HG03432 (cell line): ENCODE data around the gene NDUFB6.
A peak's percentile ranks its signal among the peaks of the same experiment; 100 is the strongest.
"Not testable (repeated sequence)": the region's sequence is repeated elsewhere in the genome, so short reads cannot be mapped to it uniquely, and the experiment has no call there.

Experiments
- ATAC-seq: cut with Tn5 transposase; IDR thresholded peaks from one replicate; pipeline ENCODE4 v1.9.1; 2021; ENCODE audit warnings: mild to moderate bottlenecking, moderate library complexity; ENCODE audit not compliant: unreplicated experiment

Gene NDUFB6

DNA sequence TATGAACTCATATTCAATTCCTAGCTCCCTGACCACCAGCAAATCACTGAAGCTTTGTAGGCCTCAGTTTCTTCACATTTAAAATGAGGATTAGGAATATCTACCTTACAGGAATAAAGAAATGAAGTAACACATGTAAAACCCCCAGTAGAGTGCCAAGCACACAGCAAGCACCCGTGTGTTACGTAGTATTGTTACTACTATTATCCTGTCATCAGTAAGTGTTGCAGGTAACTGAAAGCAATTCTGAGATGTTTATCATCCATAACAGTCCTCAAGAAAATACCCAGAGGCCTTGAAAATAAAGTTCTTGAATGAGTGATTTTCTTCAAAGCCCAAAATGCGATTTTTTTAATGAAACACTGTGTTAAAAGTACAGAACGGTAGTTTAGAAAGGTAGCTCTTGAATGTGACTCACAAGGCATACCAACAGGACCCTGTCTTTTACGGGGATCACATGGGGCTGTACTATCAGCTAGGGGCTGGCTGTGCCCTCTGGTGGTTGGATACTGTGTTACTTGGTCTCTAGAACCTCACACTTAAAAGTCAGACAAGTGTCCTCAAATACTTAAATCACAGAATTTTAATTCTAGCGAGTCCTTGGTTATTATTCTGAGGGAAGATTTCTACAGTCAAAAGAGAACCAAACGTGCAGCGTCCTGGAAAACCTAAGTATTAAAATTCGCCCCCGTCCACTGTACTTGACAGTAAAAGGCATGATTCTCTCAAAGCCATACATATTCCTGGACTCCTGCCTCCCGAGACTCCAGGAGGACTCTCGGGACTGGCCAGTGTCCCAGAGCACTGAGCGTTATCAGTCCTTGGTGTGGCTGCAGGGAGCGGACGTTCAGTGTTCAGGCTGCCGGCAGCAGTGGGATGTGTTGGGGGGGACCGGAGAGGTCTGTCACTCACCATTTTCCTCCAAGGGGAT, 725 bp downstream of the NDUFB6 start:
- ATAC-seq, result peak; percentile 89

DNA sequence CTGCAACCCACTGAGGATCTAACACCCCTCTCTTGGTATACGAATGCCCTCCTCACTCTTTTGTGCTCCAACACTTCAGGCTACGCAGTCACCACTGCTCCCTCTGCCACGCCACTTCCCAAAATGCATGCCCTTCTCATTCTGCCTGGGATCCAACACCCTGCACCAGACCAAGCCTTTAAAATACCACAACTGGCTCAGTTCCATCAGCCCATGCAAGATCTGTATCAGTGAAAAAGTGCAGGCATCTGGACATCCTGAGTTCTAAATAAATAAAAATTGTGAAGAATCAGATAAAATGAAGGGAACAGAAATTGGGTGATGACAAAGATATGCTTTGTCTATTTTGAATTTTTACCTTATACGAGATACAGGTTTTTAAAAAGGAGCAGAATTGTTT, 2.7 kb downstream of the NDUFB6 start:
- ATAC-seq, result no peak

DNA sequence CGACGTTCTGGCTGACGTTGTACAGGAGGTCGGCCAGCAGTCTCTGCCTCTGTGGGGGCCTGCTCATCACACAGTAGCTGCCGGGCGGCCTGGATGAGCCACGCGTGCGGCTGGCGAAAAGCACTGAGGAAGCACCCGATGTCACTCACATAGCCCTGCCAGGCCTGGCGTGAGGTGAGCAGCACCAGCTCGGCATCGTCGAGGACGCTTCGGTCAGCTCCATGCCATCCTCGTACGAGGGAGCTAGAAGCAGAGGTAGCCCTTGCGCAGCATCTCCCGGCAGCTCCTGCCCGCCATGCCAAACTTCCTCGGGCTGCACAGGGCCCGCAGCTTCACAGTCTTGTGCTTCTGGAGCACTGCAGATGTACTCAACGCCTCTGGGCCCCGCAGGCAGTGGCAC, 6.2 kb downstream of the NDUFB6 start:
- no peak for ATAC-seq

DNA sequence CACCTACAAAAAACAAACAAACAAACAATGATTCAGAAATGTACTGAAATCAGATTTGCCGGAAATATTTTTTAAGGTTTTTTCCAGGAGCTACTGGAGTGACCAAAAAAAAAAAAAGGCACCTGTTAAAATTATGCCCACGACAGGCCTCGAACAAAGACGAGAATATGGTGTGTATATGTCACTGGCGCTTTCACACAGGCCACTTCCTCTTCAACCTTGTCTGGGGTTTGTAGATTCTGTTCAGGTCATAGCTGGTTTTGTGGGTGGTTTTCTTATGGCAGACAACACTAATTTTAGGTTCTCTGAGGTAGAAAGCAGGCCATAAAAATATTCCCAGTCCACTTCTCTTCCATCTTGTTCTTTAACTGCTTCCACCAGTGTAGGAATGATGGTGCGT, 7.0 kb downstream of the NDUFB6 start:
- ATAC-seq, result no peak

DNA sequence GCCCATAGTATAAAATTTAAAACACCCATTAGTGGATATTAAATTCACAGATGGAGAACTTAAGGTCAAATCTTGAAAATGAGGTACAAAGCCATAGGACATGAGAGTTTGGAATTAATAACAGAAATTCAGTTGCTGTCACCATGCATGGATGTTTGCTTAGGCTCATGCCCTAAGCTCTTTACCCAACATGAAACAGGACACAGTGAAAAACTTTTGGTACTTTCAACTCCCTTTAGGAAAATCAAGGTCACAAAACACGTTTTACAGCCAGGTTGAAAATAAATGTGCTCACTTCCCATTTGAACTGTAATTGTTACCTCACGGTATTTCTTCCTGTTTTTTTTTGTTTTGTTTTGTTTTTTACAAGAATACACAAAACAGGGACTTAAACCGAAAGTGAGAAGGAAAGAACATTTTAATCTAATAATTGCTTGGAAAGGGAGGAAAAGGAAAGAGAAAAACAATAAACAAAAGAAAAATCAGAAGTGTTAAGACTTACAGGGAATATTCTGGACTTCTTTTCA, 14.5 kb downstream of the NDUFB6 start:
- ATAC-seq, result no peak

DNA sequence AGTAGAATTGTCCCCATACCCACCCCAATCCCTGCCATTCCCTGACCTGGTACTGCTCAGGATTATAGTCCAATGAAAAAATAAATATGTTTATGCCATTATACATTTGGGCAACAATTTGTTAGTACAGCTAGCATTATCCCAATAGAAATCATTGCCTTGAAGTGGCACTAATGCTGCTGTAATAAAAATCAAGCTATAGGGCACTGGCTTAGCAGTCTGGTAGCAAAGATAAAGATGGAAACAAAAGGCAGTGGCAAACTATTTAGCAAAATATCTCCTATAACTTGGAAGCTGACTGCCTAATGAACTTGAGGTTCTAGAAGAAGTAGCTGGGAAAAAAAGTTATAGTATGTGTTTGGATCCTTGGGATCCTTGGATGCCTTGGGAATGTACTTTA, 18.4 kb downstream of the NDUFB6 start:
- no peak for ATAC-seq

DNA sequence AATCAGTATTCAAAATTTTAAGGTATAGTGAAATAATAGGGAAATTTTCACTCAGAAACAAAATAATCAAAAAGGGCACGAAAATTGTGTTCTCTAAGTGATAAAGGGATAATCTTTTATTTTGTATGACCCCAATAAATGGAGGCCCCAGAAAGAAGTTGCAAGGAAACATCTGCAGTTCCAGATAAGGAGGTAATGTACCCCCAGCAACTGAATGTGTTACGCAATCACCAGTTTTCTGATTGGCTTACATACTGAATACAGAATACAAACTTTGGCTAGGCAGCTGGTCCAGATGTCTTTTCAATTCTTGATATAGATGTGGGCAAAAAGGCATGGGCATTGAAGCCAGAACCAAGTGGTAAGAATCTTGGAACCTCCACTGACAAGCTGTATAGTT, 18.9 kb downstream of the NDUFB6 start:
- ATAC-seq, result no peak

DNA sequence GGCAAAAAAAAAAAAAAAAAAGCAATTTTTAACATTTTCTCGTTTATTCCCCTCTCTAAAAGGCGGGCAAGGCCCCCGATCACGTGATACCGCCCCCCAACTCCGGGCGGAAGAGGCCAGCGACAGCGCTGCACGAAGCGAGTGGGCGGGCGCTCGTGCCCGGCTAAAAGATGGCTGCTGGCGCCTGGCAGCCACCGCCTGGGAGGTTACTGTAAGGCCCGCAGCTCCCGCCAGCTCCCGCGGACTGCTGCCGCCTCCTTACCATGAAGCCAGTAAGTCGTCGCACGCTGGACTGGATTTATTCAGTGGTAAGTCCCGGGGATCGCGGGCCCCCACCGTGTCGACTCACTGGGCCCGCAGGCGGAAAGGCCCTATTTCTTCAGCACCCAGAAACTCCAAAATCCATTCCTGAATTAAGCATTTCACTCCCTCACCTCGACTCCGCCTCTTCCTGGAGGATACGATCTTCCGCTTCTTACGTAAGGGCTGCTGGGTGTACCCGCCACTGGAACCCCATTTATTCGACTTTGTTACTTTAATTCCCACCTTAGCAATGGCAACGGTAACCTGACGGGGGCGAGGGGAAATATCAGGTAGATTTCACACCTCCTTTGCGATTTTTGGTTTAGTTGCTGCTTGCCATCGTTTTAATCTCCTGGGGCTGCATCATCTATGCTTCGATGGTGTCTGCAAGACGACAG, 20.6 kb downstream of the NDUFB6 start, which contains the start of the genes SMIM27 and TOPORS:
TSS of gene SMIM27 (plus strand) at position 156 of the 701 bp plus-strand sequence. CDS start at position 264, 108 bp downstream.
TSS of gene TOPORS (minus strand) at position 415 of the 701 bp plus-strand sequence. CDS start at position 265, 150 bp downstream.
- peak; percentile 78 for ATAC-seq

DNA sequence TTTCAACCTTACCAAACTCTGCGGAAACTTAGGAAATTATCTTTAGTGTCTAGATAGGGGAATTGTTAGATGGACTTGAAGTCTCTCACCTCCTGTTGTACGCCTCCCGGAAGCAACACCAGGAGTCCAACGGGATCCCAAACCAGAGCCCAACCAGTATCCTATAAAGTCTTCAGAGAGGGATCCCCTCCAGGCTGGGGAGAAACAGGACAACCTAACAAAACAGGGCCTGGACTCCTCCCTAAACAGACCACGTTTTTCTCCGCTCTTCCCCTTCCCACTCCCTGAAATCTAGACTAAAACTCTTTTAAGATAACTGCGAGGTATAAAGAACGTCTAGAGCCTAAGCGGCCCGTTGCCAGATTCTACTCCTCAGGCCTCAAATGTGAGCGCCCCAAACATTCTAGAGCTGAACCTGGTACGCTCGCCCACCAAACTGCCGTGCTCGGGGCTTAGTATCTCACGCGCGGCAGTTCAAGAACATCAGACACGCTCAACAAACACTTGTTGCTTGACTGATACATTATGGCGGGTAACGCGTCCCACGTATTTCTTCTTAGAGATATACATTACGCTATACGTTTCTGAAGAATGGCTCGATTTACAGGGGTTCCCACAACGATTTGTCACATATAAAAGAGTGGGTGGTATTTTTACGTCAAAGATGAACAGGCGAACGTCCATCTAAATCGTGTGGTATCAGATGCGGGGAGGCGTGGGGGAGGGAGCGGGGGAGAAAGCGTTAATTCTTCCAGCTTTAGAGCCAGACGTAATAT, 21.5 kb downstream of the NDUFB6 start:
- peak; percentile 1 for ATAC-seq

DNA sequence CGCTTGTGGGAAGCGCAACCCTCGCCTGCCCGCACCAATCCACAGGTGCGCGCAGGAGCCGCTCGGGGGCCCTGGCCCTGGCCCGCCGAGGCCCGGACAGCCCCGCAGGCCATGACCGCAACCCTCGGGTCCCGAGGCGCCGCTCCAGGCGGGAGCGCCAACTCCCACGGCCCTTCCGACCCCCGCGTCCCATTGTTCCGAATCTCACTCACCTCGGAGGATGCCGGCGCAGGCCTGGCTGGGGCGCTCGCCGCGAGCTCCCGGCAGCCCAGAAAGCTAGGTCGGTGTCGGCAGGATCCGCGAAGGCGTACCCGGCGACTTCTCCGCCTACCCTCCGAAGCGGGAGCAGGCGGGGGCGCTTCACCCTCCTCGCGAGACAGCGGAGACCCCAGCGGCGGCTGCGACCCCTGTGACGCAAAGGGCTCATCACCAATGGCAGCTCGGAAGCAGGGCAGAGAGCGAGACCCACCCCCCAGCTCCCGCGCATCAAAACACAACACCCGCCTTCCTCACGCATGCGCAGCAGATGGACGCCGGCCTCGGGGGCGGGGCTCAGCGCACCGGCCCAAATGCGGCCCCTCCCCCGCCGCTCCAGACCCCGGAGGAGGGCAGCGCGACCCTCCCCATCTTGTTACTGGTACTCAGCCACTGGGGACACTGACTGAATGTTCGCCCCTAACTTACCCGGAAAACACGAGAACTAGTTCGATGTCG, 22.2 kb downstream of the NDUFB6 start:
- peak; percentile 71 for ATAC-seq

DNA sequence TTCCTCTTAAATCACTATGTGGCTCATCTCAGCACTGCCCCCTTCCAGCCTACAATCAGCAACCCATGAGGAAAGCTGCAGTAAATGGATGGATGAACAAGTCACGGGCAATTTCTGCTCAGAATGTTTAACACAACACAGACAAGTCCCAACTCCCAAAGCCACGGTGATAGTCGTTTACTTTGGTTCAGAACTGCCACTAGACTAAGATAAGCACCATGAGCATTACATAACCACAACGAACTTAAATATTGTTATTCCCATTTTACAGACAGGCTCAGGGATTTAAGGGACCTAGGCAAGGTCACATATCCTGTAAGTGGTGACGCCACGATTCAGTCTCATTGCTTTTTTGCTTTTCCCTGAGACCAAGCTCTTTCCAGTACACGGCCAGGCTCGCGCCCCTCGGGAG, 22.8 kb downstream of the NDUFB6 start:
- no peak for ATAC-seq

DNA sequence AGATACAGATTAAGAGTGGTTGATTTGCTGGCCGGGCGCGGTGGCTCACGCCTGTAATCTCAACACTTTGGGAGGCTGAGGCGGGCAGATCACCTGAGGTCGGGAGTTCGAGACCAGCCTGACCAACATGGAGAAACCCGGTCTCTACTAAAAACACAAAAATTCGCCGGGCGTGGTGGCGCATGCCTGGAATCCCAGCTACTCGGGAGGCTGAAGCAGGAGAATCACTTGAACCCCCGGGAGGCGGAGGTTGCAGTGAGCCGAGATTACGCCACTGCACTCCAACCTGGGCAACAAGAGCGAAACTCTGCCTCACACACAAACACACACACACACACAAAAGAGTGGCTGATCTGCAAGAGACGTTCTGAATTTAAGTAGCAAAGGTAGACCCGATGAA, 24.7 kb downstream of the NDUFB6 start:
- ATAC-seq, result not testable (repeated sequence)

DNA sequence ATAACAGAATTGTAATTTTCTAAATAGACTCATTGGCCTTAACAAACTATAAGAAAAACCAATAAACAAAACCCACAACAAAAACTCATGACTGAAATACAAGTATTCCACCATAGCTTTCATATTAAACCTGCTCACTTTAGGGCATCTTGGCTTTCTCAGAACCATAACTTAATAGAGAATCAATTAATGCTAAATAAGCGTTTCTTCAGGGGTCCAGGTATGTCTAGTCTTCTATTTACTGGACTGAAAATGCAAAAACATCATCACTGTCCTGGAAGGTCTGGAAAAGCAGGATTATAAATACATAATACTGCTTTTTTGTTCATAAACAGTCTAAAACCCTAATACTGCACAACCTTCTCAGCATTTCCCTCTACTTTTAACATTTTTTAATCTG, 27.1 kb downstream of the NDUFB6 start:
- no peak for ATAC-seq

DNA sequence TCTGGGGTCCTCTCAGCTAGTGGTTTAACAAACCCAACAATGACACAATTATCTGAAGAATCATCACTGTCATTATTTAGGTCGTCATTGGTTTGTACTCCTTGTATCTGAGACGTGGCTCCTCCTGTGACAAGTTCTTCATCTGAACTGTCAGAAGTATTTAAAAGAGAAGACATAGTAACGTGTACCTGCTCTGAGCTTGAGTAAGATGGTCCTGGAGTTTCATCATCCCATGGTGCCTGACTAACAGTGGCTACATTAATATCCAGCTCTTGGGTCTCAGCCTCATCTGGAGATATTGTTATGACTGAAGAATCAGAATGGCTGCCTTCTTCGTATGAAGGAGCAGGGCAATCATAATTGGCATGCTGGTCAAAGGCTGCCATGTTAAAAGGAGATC, 29.9 kb downstream of the NDUFB6 start:
- no peak for ATAC-seq

DNA sequence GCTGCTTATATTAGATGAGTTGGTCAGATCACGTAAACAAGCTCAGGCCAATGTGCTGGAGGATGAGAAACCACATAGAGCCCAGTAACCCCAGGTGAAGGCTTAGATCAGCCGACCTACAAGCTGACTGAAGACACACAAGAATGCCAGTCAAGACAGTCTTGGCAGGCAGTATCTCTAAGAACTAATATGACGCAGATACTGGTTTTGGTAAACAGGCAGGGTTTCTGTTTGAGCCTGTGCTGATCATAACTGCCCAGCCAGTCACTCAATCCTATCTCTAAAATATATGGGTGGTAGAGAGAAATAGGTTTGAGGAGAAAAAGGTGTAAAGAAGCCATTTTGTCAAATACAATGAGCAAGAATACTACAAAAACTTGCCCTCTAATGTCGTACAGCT, 39.1 kb downstream of the NDUFB6 start:
- ATAC-seq, result no peak

DNA sequence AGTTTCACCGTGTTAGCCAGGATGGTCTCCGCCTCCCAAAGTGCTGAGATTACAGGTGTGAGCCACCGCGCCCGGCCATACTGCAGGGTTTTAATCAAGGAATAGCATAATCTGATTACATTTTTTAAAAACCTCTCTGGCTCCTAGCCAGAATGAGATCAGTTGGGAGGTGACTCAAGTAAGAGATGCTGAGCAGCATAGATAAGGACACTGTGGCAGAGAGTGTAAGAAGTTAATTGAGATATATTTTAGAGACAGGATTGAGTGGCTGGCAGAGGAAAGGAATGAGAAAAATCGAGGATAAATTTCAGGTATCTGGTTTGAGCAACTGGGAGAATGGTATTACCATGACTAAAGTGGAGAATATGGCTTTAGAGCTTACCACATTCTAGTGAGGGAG, 39.6 kb downstream of the NDUFB6 start:
- ATAC-seq, result no peak

DNA sequence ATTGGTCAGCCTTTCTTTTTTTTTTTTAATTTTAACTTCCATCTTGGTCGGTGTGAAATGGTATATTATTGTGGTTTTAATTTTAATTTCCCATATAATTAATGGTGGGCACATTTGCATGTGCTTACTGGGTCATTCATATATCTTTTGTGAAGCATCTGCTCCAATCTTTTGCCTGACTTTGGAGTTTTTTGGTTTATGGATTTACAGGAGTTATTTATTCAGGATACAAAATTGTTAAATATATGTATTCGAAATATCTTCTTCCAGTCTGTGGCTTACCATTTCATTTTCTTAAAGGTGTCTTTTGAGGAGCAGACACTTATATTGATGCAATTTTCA, 46.3 kb downstream of the NDUFB6 start:
- ATAC-seq, result no peak

DNA sequence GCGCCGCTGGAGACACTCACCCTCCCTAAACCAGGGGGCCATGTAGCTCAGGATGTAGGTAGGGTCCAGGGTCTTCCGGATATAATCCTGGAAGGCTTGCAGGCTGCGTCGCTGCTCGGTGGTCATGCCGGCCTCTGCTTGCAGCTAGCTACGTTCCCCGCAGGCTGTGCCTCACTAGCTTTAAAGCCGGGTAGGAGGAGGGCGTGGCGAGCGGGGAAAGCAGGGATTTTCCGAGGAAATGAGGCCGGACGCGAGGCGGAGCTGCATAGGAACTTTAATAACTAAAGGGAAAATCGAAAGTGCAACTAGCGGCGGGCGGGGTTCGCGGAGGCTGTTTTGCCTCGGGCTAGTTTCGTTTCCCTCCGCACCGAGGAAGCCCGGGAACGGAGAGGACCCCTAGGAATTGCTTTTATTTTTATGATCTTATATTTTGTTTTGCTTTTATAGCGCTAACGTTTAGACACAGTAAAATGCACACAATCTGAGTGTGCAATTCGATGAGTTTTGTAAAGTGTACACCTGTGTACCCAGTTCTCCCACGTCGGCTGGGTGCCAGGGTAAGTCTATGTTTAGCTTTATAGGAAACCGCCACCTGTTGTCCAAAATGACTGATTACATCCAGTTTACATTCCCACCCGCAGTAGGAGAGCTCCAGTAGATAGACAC, 46.8 kb downstream of the NDUFB6 start, which contains the start of gene RIGI:
TSS of gene RIGI (minus strand) at position 156 of the 666 bp plus-strand sequence. CDS start at position 126, 30 bp downstream.
- peak; percentile 80 for ATAC-seq

DNA sequence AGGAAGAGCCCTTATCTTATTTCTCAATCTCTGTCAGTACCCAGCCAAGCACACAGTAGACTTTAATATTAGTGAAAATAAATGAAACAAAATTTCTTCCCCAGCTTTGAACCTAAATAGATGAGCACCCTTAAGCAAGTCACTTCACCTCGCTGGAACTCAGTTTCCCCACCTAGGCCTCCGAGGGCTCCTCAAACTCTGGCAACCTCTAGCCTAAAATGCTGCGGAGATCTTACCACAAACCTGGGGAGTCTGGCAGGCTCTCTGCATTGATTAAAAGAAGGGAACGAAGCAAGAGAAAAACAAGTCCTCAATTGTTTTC, 47.3 kb downstream of the NDUFB6 start:
- no peak for ATAC-seq
